Muscle layer of duodenum (tissue), 2 donors: Measurements from ENCODE around the gene MFF.
A peak's percentile ranks its signal among the peaks of the same experiment; 100 is the strongest.

Experiments used
- H3K27ac ChIP-seq: one replicate; pipeline ENCODE4 v1.7.0; 2013; ENCODE audit warnings: mild to moderate bottlenecking, low read length
- H3K27me3 ChIP-seq: one replicate; pipeline ENCODE4 v1.7.0; 2013; ENCODE audit warnings: low read depth, mild to moderate bottlenecking, control low read depth, low read length
- H3K36me3 ChIP-seq, 2 donors: one replicate each; pipeline ENCODE4 v1.7.0; 2013; ENCODE audit warnings: low read length in 2 of 2, control low read depth in 1 of 2, mild to moderate bottlenecking in 1 of 2; ENCODE audit not compliant: insufficient read depth in 2 of 2, control insufficient read depth in 1 of 2
- H3K4me1 ChIP-seq, 2 donors: one replicate each; pipeline ENCODE4 v1.7.0; 2013; ENCODE audit warnings: low read length in 2 of 2, mild to moderate bottlenecking in 2 of 2, control low read depth in 1 of 2, moderate library complexity in 1 of 2; ENCODE audit not compliant: insufficient read depth in 2 of 2, control insufficient read depth in 1 of 2
- H3K4me3 ChIP-seq, 2 donors: one replicate each; pipeline ENCODE4 v1.7.0; 2013; ENCODE audit warnings: low read length in 2 of 2, low read depth in 1 of 2, mild to moderate bottlenecking in 1 of 2
- H3K9me3 ChIP-seq, 2 donors: one replicate each; pipeline ENCODE4 v1.7.0; 2013; ENCODE audit warnings: low read length in 2 of 2, control low read depth in 1 of 2, mild to moderate bottlenecking in 1 of 2; ENCODE audit not compliant: control insufficient read depth in 1 of 2
- donor health status: healthy.

The MFF gene

DNA sequence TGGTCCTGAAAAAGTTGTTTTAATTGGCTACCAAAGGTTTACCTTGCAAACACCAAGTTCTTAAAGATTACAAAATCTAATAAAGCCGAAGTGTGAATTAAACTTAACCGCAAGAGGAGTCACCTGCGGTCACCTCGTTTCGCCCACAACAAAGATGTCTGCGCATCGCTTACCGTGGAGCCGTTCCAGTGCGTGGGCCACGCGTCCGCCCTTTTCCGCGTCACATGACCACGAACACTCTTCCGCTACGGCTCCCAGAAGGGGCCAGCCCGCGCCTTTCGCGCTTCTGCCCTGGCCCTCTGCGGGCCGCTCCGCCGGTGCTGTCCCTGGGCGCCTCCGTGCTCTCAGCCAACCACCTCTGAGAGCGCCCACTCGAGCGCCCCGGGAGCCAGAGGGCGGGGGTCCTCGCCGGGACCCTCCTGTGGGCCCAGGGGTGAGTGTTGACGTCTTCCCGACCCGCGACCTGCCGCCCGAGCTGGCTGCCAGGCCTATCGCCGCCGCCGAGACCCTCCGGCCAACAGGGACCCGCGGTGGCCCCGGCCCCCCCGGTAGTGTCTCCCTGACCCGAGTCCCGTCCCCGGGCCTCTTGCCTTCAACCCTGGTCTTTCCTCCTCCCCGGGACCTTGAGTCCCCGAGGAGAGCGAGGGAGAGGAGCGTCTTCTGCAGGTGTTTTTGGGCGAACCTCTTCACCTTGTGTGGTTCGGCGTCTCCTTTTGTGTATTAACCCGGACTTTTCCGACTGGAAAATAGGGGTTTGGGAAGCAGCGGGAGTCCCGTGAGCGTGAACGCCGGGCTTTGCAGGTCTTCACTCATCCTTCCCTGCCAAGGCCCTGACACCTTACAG is at the start of gene MFF:
Gene MFF, plus strand, starts transcription at position 257 of the 844 bp plus-strand sequence. CDS start 5,415 bp downstream, outside the sequence.
- H3K4me1 ChIP-seq, result peaks cover 3 to 18% of the 10 kb centered on the region in 2 donors
- peak within 1 kb of the TSS; percentile 86 for H3K27ac ChIP-seq
- H3K9me3 ChIP-seq, result no peaks in the 10 kb centered on the region
- H3K4me3 ChIP-seq, result peak within 1 kb of the TSS; percentile 91 to 95
- H3K27me3 ChIP-seq, result no peaks in the 10 kb centered on the region
- H3K36me3 ChIP-seq, result no peaks in the 10 kb centered on the region

DNA sequence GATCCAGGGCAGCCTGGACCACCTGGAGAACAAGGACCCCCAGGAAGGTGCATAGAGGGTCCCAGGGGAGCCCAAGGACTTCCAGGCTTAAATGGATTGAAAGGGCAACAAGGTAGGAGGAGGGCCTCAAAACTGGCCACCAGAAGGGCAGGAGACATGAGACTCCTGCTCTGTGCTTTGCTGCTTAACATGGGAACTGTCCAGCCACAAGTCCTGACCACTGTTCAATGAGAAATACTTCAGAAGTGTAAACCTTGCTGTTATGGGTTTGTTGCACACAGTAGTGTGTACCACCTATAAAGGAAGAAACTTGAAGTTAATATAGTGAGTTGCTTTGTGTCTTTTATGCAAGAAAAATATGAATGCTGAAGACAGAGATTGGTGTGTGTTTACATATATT is 44.2 kb upstream of the MFF start:
- Histone ChIP-seq H3K4me3 (no peak overlapping the region), H3K9me3 (no peaks in the 10 kb centered on the region), H3K36me3 (no peaks in the 10 kb centered on the region), H3K27ac (no peak overlapping the region), H3K4me1 (no peaks in the 10 kb centered on the region), H3K27me3 (no peaks in the 10 kb centered on the region)

GRCh38 chr2:227285741-227286236 is 39.3 kb upstream of the MFF start:
- Histone ChIP-seq H3K27me3 (no peaks in the 10 kb centered on the region), H3K36me3 (no peaks in the 10 kb centered on the region), H3K4me1 (no peaks in the 10 kb centered on the region), H3K27ac (no peak overlapping the region), H3K4me3 (no peak overlapping the region), H3K9me3 (no peaks in the 10 kb centered on the region)

- Histone ChIP-seq H3K27me3 (no peaks in the 10 kb centered on the region), H3K36me3 (no peaks in the 10 kb centered on the region), H3K9me3 (no peaks in the 10 kb centered on the region), H3K27ac (no peak overlapping the region), H3K4me1 (peaks cover 0 to 5% of the 10 kb centered on the region in 2 donors), H3K4me3 (no peak overlapping the region)
These were observed 37.3 kb upstream of the MFF start for GRCh38 chr2:227287771-227288170.

- no peak overlapping the region for H3K27ac ChIP-seq
- H3K4me3 ChIP-seq, result no peak overlapping the region
- no peaks in the 10 kb centered on the region for H3K9me3 ChIP-seq
- H3K4me1 ChIP-seq, result peaks cover 0 to 5% of the 10 kb centered on the region in 2 donors
- no peaks in the 10 kb centered on the region for H3K36me3 ChIP-seq
- H3K27me3 ChIP-seq, result no peaks in the 10 kb centered on the region
These were observed 32.7 kb upstream of the MFF start for GRCh38 chr2:227292314-227292713.

DNA sequence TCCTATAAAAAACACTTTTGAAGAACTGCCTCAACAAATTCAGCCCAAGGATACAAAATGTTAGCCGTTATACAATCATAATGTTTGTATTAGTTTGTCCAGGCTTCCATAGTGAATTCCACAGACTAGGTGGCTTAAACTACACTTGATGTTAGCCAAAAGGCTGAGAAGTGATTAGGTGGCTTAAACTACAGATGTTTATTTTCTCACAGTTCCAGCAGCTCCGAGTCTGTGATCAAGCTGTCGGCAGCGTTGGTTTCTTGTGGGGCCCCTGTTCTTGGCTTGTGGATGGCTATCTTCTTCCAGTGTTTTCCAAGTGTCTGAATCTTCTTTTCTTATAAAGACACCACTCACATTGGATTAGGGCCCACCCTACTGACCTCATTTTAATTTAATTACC is 31.5 kb upstream of the MFF start:
- Histone ChIP-seq H3K36me3 (no peaks in the 10 kb centered on the region), H3K4me3 (no peak overlapping the region), H3K9me3 (no peaks in the 10 kb centered on the region), H3K4me1 (peaks cover 0 to 5% of the 10 kb centered on the region in 2 donors), H3K27me3 (no peaks in the 10 kb centered on the region), H3K27ac (no peak overlapping the region)

DNA sequence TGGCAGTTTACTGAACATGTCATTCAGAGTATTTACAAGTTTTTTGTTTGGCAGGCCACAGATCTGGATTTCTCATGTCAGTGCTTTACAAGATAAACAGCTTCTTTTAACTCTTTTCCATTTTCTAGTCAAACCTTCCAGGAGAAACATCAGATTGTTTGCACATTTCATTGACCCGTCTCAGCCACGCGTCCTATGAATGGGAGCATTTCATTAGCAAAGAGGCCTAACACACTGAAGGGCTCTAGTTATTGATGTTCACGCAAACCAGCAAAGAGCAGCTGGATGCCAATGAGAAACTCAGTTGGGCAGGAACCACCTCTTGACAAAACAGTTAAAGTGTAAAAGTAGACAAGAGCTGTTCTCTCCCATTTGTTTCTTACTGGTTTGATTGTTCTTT is 29.2 kb upstream of the MFF start:
- peaks cover 0 to 5% of the 10 kb centered on the region in 2 donors for H3K4me1 ChIP-seq
- H3K27me3 ChIP-seq, result no peaks in the 10 kb centered on the region
- no peak overlapping the region for H3K4me3 ChIP-seq
- no peaks in the 10 kb centered on the region for H3K9me3 ChIP-seq
- no peaks in the 10 kb centered on the region for H3K36me3 ChIP-seq
- H3K27ac ChIP-seq, result no peak overlapping the region

- H3K9me3 ChIP-seq, result no peaks in the 10 kb centered on the region
- H3K4me3 ChIP-seq, result no peak overlapping the region
- H3K36me3 ChIP-seq, result no peaks in the 10 kb centered on the region
- H3K27ac ChIP-seq, result no peak overlapping the region
- peaks cover 0 to 5% of the 10 kb centered on the region in 2 donors for H3K4me1 ChIP-seq
- H3K27me3 ChIP-seq, result no peaks in the 10 kb centered on the region
These were observed 28.2 kb upstream of the MFF start for GRCh38 chr2:227296671-227297405.

DNA sequence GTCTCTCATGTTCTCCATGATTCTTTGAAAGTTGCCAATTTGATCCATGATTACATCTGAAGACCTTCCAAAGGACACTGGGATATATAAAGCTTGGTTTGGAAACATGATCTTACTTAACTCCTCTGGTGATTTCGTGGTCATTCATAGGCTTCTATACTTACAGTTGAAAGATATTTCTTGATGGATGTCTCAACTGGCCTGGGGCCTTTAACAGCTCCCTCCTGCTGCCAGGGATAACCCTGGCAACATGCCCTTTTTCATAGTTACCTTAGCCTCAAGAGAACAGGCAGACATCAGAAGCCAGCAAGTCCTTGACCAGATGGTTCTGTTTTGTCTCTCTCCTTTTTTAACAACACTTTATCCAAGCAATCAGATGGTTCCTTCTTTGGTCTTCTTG is 23.5 kb upstream of the MFF start:
- Histone ChIP-seq H3K36me3 (no peaks in the 10 kb centered on the region), H3K4me1 (no peaks in the 10 kb centered on the region), H3K27me3 (no peaks in the 10 kb centered on the region), H3K27ac (no peak overlapping the region), H3K9me3 (no peaks in the 10 kb centered on the region), H3K4me3 (no peak overlapping the region)

DNA sequence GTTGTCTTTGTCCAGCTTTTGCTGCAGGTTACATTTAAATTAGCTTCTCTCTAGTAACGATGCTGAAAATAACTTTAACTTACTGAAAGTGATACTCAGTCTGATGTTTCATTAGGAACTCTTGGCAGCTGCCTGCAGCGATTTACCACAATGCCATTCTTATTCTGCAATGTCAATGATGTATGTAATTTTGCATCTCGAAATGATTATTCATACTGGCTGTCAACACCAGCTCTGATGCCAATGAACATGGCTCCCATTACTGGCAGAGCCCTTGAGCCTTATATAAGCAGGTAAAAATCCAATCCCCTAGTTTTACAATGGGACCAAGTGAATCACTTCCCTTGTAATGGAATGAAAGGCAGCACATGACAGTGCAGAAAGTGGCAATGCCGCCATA is 16.3 kb upstream of the MFF start:
- Histone ChIP-seq H3K36me3 (no peaks in the 10 kb centered on the region), H3K9me3 (no peaks in the 10 kb centered on the region), H3K27ac (no peak overlapping the region), H3K27me3 (no peaks in the 10 kb centered on the region), H3K4me3 (no peak overlapping the region), H3K4me1 (no peaks in the 10 kb centered on the region)

DNA sequence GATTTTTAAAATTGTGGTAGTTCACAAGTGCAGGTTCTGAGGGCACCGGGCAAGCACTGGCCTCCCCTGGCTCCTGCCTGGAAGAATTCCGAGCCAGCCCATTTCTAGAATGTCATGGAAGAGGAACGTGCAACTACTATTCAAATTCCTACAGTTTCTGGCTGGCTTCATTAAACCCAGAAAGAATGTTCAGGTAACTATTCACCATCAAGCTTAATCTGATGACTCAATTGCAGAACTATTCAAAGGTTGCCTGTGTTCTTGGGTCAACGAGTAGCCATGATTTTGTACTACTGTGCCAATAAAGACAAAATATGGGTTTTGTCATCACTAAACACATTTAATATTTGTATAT is 14.3 kb upstream of the MFF start:
- H3K9me3 ChIP-seq, result no peaks in the 10 kb centered on the region
- no peaks in the 10 kb centered on the region for H3K27me3 ChIP-seq
- H3K36me3 ChIP-seq, result no peaks in the 10 kb centered on the region
- no peak overlapping the region for H3K4me3 ChIP-seq
- no peaks in the 10 kb centered on the region for H3K4me1 ChIP-seq
- no peak overlapping the region for H3K27ac ChIP-seq
